ENCODE measurements around the gene MYMX.

Gene MYMX

DNA sequence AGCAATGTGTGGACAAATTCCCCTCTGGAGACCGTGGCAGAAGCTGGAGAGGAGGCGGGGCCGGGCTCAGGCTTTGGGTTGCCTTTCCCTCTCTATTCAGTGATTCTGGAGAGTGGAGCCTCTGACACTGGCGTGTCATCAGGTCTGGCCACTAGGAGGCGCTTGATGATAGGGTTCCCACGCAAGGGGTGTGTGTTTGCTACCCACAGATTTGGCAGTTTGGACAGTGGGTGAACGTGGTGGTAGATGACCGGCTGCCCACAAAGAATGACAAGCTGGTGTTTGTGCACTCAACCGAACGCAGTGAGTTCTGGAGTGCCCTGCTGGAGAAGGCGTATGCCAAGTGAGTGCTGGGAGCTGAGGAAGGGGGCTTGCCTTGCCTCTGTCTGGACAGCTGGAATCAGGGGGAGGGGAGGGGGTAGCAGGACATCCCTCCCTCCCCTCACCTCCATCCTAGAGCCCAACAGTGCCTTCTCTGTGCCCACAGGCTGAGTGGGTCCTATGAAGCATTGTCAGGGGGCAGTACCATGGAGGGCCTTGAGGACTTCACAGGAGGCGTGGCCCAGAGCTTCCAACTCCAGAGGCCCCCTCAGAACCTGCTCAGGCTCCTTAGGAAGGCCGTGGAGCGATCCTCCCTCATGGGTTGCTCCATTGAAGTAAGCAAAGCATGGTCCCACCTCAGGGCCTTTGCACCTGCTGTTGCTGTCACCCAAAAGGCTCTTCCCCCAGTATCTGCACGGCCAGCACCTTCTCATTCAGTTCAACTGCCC lies 43.8 kb upstream of the MYMX start:
- Mint-ChIP-seq H3K27ac (no peak overlapping the region), H3K4me1 (peaks cover 6% of the 10 kb centered on the region), H3K36me3 (ENCODE audit: low read depth) (no peaks in the 10 kb centered on the region), H3K4me3 (no peak overlapping the region), H3K9me3 (no peaks in the 10 kb centered on the region), H3K27me3 (ENCODE audit: low read depth) (peaks cover 15% of the 10 kb centered on the region)
- TF ChIP-seq, protein P1, sequence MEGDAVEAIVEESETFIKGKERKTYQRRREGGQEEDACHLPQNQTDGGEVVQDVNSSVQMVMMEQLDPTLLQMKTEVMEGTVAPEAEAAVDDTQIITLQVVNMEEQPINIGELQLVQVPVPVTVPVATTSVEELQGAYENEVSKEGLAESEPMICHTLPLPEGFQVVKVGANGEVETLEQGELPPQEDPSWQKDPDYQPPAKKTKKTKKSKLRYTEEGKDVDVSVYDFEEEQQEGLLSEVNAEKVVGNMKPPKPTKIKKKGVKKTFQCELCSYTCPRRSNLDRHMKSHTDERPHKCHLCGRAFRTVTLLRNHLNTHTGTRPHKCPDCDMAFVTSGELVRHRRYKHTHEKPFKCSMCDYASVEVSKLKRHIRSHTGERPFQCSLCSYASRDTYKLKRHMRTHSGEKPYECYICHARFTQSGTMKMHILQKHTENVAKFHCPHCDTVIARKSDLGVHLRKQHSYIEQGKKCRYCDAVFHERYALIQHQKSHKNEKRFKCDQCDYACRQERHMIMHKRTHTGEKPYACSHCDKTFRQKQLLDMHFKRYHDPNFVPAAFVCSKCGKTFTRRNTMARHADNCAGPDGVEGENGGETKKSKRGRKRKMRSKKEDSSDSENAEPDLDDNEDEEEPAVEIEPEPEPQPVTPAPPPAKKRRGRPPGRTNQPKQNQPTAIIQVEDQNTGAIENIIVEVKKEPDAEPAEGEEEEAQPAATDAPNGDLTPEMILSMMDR (IDR thresholded peaks at IDR 0.05; ENCODE audit: unreplicated experiment in 3 of 3), result peak; percentile 83 to 89 (median 86)

DNA sequence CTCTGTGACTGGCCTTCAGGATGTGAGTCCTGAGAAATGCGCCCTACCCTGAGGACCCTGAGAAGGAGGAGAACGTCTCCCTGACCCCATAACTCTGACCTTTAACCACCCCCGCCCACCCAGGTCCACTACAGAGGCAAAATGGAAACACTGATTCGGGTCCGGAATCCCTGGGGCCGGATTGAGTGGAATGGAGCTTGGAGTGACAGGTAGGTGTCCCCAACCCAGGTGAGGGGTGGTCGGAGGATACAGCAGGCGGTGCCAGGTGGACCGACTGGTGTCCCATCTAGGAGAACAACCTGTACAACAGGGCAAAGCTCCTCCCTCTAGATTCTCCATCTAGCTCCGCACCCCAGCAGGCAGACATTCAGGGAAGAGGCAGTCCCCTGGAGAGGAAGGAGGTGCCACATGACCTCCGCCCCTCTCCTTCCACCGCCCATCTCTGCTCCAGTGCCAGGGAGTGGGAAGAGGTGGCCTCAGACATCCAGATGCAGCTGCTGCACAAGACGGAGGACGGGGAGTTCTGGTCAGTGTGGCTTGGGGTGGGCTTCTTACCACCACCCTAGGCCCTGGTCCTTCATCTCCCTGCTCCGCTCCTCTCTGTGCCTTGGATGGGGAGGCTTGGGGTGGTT lies 40.5 kb upstream of the MYMX start:
- no peaks in the 10 kb centered on the region for H3K36me3 Mint-ChIP-seq (ENCODE audit: low read depth)
- no peak overlapping the region for H3K4me3 Mint-ChIP-seq
- no peak overlapping the region for H3K27ac Mint-ChIP-seq
- peaks cover 6% of the 10 kb centered on the region for H3K4me1 Mint-ChIP-seq
- H3K27me3 Mint-ChIP-seq (ENCODE audit: low read depth), result peaks cover 6% of the 10 kb centered on the region
- H3K9me3 Mint-ChIP-seq, result no peaks in the 10 kb centered on the region
- TF ChIP-seq, protein P1 (IDR thresholded peaks at IDR 0.05; ENCODE audit: unreplicated experiment in 3 of 3), result no peak

DNA sequence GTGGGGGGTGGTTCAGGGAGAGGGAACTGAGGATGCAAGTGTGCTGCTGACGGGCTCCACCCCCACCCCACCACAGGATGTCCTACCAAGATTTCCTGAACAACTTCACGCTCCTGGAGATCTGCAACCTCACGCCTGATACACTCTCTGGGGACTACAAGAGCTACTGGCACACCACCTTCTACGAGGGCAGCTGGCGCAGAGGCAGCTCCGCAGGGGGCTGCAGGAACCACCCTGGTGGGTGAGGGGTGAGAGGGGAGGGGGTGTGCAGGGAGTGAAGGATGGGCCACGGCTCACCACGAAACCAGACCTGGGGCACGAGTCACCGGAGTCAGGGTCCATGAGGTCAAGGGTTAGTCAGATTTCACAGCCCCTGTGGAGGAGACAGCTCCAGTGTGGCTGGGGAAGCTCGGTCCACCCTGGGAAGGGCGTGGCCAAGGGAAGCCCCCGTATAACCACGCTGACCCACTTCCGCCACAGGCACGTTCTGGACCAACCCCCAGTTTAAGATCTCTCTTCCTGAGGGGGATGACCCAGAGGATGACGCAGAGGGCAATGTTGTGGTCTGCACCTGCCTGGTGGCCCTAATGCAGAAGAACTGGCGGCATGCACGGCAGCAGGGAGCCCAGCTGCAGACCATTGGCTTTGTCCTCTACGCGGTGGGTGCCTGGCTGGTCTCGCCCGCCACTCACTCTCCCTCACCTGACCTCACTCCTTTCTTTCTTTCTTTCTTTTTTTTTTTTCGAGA lies 39.8 kb upstream of the MYMX start:
- H3K9me3 Mint-ChIP-seq, result no peaks in the 10 kb centered on the region
- TF ChIP-seq, protein P1 (IDR thresholded peaks at IDR 0.05; ENCODE audit: unreplicated experiment in 3 of 3), result no peak
- H3K27ac Mint-ChIP-seq, result no peak overlapping the region
- no peaks in the 10 kb centered on the region for H3K36me3 Mint-ChIP-seq (ENCODE audit: low read depth)
- no peak overlapping the region for H3K4me3 Mint-ChIP-seq
- peaks cover 6% of the 10 kb centered on the region for H3K4me1 Mint-ChIP-seq
- H3K27me3 Mint-ChIP-seq (ENCODE audit: low read depth), result peaks cover 6% of the 10 kb centered on the region

DNA sequence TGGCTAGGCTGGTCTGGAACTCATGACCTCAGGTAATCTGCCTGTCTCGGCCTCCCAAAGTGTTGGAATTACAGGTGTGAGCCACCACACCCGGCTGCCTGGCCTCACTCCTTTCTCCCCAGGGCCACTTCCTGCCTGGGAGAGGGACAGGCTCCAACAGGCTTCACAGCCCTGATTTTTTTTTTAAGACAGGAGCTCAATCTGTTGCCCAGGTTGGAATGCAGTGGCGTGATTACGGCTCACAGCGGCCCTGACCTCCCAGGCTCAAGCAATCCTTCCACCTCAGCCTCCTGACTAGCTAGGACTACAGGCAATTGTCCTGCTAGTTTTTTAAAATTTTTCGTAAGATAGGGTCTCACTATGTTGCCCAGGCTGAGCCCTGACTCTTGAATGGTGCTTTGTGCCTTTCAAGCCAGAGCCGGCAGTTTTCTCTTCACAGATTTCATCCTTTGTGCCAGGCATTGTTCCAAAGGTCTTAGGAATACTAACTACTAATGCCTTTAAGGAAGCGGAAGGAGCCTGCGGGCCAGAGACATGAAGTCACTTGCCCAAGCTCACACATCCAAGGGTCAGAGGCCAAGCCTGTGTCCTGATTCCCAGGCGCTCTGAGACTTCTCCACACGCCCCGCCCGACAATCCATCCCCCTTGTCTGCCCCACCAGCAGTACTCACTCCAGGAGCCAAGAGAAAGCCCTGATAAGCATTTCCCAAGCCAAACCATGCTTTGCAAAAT lies 38.9 kb upstream of the MYMX start:
- Mint-ChIP-seq H3K27me3 (ENCODE audit: low read depth) (peaks cover 9% of the 10 kb centered on the region), H3K36me3 (ENCODE audit: low read depth) (no peaks in the 10 kb centered on the region), H3K9me3 (no peaks in the 10 kb centered on the region), H3K4me1 (peaks cover under 1% of the 10 kb centered on the region), H3K4me3 (no peak overlapping the region), H3K27ac (peak overlapping the region in 2 of 3 experiments; percentile 53 to 57)
- TF ChIP-seq, protein P1 (IDR thresholded peaks at IDR 0.05; ENCODE audit: unreplicated experiment in 3 of 3), result no peak

DNA sequence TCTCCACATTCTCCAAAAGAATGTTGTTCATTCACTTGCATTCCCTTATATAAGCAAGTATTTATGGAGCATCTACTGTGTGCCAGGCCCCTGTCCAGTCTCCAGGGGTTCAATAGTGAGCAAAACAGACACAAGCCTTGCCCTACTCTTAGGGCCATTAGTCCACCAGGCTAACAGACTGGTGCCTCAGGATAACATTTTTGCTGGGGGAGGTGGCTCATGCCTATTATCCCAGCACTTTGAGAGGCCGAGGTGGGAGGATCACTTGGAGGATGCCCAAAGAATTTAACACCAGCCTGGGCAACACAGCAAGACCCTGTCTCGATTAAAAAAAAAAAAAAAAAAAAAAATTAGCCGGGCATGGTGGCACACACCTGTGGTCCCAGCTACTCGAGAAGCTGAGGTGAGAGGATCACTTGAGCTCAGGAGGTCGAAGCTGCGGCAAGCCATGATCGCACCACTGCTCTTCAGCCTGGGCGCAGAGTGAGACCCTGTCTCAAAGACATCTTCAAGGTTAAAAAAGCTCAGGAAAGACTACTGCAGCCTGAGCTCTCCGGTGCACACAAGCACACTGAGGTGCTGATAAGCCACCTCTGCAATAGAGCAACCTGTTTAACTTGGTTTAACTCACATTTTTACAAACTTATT lies 38.2 kb upstream of the MYMX start:
- TF ChIP-seq, protein P1 (IDR thresholded peaks at IDR 0.05; ENCODE audit: unreplicated experiment in 3 of 3), result no peak

More for the DNA sequence above, 38.2 kb upstream of the MYMX start:
- Mint-ChIP-seq H3K36me3 (ENCODE audit: low read depth) (no peaks in the 10 kb centered on the region), H3K4me3 (no peak overlapping the region), H3K9me3 (no peaks in the 10 kb centered on the region), H3K4me1 (no peaks in the 10 kb centered on the region), H3K27ac (peak overlapping the region in 2 of 3 experiments; percentile 7 to 57), H3K27me3 (ENCODE audit: low read depth) (peaks cover 15% of the 10 kb centered on the region)

All from nephron (organoid).